Measurements from ENCODE around the gene PALLD. TPM values are rescaled to one million over a fixed set of nuclear protein-coding genes. Genes with fewer than 3 reads are reported as not detected.

PALLD gene
- total RNA-seq, 1 experiment from 2014 or later: 6.5 TPM

- no peaks in the 10 kb centered on the region for H3K4me1 ChIP-seq (ENCODE audit: control insufficient read depth, insufficient read depth, low read length)
- ChIA-PET POLR2A (no interaction called here), CTCF (no interaction called here)
- no peaks in the 10 kb centered on the region for H3K9me3 ChIP-seq (ENCODE audit: control insufficient read depth, insufficient read depth, low read depth, low read length)
- intact Hi-C loops (cut with micrococcal nuclease; ENCODE audit: unreplicated experiment): no loop called here
- BruUV-seq (replicated peaks): no TSS peak
- H3K4me3 ChIP-seq (ENCODE audit: low read depth in 2 of 2, low read length in 2 of 2): no peak overlapping the region
- no peak for DNase-seq (ENCODE audit: low read depth, low spot score)
- H3K27ac ChIP-seq (ENCODE audit: low read length): no peak overlapping the region
- in situ Hi-C loops (cut with HindIII; ENCODE audit: low pct_unique_long_range_greater_than_20kb, low sequenced_read_pairs): no loop called here
- TF ChIP-seq CTCF (IDR thresholded peaks at IDR 0.05) (no peak), REST (IDR thresholded peaks at IDR 0.05; ENCODE audit: insufficient read depth in 1 of 2, low read depth in 2 of 2, low read length in 1 of 2) (no peak), SIN3A (IDR thresholded peaks at IDR 0.05; ENCODE audit: borderline replicate concordance, insufficient read depth, low read depth, low read length) (no peak)
- no peak for ATAC-seq
- H3K27me3 ChIP-seq (ENCODE audit: control insufficient read depth, insufficient read depth, low read length): no peaks in the 10 kb centered on the region
- H3K36me3 ChIP-seq (ENCODE audit: control insufficient read depth, insufficient read depth, low read length): no peaks in the 10 kb centered on the region
Measured at GRCh38 chr4:168888715-168889215, 391.9 kb downstream of the PALLD start.

GRCh38 chr4:168891086-168891485, 394.2 kb downstream of the PALLD start:
- DNase-seq (ENCODE audit: low read depth, low spot score) (no peak), ATAC-seq (no peak)
- TF ChIP-seq POLR2AphosphoS5 (IDR thresholded peaks at IDR 0.05; ENCODE audit: low read depth, low read length) (no peak), SIN3A (IDR thresholded peaks at IDR 0.05; ENCODE audit: borderline replicate concordance, insufficient read depth, low read depth, low read length) (no peak), TCF7L2 (IDR thresholded peaks at IDR 0.05; ENCODE audit: low read depth, low read length) (no peak), REST (IDR thresholded peaks at IDR 0.05; ENCODE audit: insufficient read depth in 1 of 2, low read depth in 2 of 2, low read length in 1 of 2) (no peak), CTCF (IDR thresholded peaks at IDR 0.05) (no peak)
- no TSS peak for BruUV-seq (replicated peaks)
- Histone ChIP-seq H3K27me3 (ENCODE audit: control insufficient read depth, insufficient read depth, low read length) (no peaks in the 10 kb centered on the region), H3K27ac (ENCODE audit: low read length) (no peak overlapping the region), H3K36me3 (ENCODE audit: control insufficient read depth, insufficient read depth, low read length) (no peaks in the 10 kb centered on the region), H3K4me3 (ENCODE audit: low read depth in 2 of 2, low read length in 2 of 2) (no peak overlapping the region), H3K4me1 (ENCODE audit: control insufficient read depth, insufficient read depth, low read length) (no peaks in the 10 kb centered on the region), H3K9me3 (ENCODE audit: control insufficient read depth, insufficient read depth, low read depth, low read length) (no peaks in the 10 kb centered on the region)
- CTCF ChIA-PET: no interaction called here
- in situ Hi-C loops (cut with HindIII; ENCODE audit: low pct_unique_long_range_greater_than_20kb, low sequenced_read_pairs): no loop called here
- POLR2A ChIA-PET: no interaction called here
- intact Hi-C loops (cut with micrococcal nuclease; ENCODE audit: unreplicated experiment): loop anchor here (10.0 kb wide), 1 partner anchor 176 kb away; no protein-coding TSS in a partner anchor

Measured in Panc1 (cell line).